Activated CD4-positive, alpha-beta T cell treated with anti-CD3 and anti-CD28 coated beads, Interleukin-2, amount 50 U/mL, for 48 hours (primary cell): ENCODE data around the gene CST9L.
"Not testable (repeated sequence)": the region's sequence is repeated elsewhere in the genome, so short reads cannot be mapped to it uniquely, and the experiment has no call there.

Source experiments
- DNase-seq, 2 experiments: peaks; one replicate each; pipeline ENCODE4 v3.0.0-alpha.2; 2020

The CST9L gene

GRCh38 chr20:23585808-23586734, 17.8 kb upstream of the CST9L start:
- DNase-seq, result no peak

- DNase-seq, result no peak
Measured at GRCh38 chr20:23585449-23585807, 17.1 kb upstream of the CST9L start.

- no peak for DNase-seq
Measured at GRCh38 chr20:23584434-23585199, 16.3 kb upstream of the CST9L start.

- no peak for DNase-seq
Measured at GRCh38 chr20:23583526-23583925, 15.2 kb upstream of the CST9L start.

- DNase-seq, result no peak
Measured at GRCh38 chr20:23582293-23582692, 14.0 kb upstream of the CST9L start.

- DNase-seq, result not testable (repeated sequence)
Measured at GRCh38 chr20:23581833-23582232, 13.5 kb upstream of the CST9L start.

GRCh38 chr20:23574977-23575376, 6.7 kb upstream of the CST9L start:
- no peak for DNase-seq

- no peak for DNase-seq
Measured at GRCh38 chr20:23570178-23570760, 2.0 kb upstream of the CST9L start.

- no peak for DNase-seq
Measured at GRCh38 chr20:23569570-23569969, 1.3 kb upstream of the CST9L start.

- DNase-seq, result no peak
Measured at GRCh38 chr20:23568971-23569330, 667 bp upstream of the CST9L start.

GRCh38 chr20:23566199-23566932, 1.9 kb downstream of the CST9L start:
- no peak for DNase-seq

GRCh38 chr20:23565503-23566045, 2.7 kb downstream of the CST9L start:
- no peak for DNase-seq

- no peak for DNase-seq
Measured at GRCh38 chr20:23564927-23565326, 3.4 kb downstream of the CST9L start.

- DNase-seq, result no peak
Measured at GRCh38 chr20:23562721-23563342, 5.5 kb downstream of the CST9L start.

- no peak for DNase-seq
Measured at GRCh38 chr20:23554401-23554800, 13.9 kb downstream of the CST9L start.

- DNase-seq, result no peak
Measured at GRCh38 chr20:23551786-23552185, 16.5 kb downstream of the CST9L start.

- DNase-seq, result no peak
Measured at GRCh38 chr20:23551383-23551782, 16.9 kb downstream of the CST9L start.

GRCh38 chr20:23550227-23550626, 18.1 kb downstream of the CST9L start:
- no peak for DNase-seq

GRCh38 chr20:23548408-23548807, 19.9 kb downstream of the CST9L start:
- DNase-seq, result no peak

- no peak for DNase-seq
Measured at GRCh38 chr20:23547613-23548012, 20.7 kb downstream of the CST9L start.

GRCh38 chr20:23546435-23547144, 21.7 kb downstream of the CST9L start:
- no peak for DNase-seq

GRCh38 chr20:23544133-23544532, 24.2 kb downstream of the CST9L start:
- DNase-seq, result no peak
